22Rv1 (cell line): ENCODE results near the gene MARK4.
"Not testable (repeated sequence)": the region's sequence is repeated elsewhere in the genome, so short reads cannot be mapped to it uniquely, and the experiment has no call there.

ENCODE experiments used
- H3K27ac ChIP-seq: fragments of 450-650 bp; 2 replicates; pipeline ENCODE4 v1.5.1; 2017
- CTCF ChIP-seq: fragments of 450-650 bp; IDR thresholded peaks from 2 replicates; pipeline ENCODE4 v1.5.1; 2017; ENCODE audit warnings: mild to moderate bottlenecking
- ZFX ChIP-seq: fragments of 450-650 bp; IDR thresholded peaks from 2 replicates; pipeline ENCODE4 v1.6.1; 2017; ENCODE audit warnings: antibody characterized with exemption, borderline replicate concordance

The MARK4 gene

GRCh38 chr19:45258862-45259261, 7.8 kb downstream of the MARK4 start:
- H3K27ac ChIP-seq, result no peak overlapping the region
- TF ChIP-seq CTCF, result no peak
- TF ChIP-seq ZFX, result no peak

GRCh38 chr19:45262570-45262969, 11.5 kb downstream of the MARK4 start:
- no peak for TF ChIP-seq ZFX
- no peak for TF ChIP-seq CTCF
- H3K27ac ChIP-seq, result no peak overlapping the region

GRCh38 chr19:45263013-45263412, 11.9 kb downstream of the MARK4 start:
- TF ChIP-seq ZFX, result no peak
- H3K27ac ChIP-seq, result no peak overlapping the region

GRCh38 chr19:45264781-45265317, 13.8 kb downstream of the MARK4 start:
- TF ChIP-seq ZFX (no peak), CTCF (no peak)
- H3K27ac ChIP-seq, result no peak overlapping the region

- H3K27ac ChIP-seq, result no peak overlapping the region
- no peak for TF ChIP-seq CTCF
- TF ChIP-seq ZFX, result no peak
Measured at GRCh38 chr19:45265375-45265774, 14.3 kb downstream of the MARK4 start.

- no peak overlapping the region for H3K27ac ChIP-seq
- TF ChIP-seq CTCF, result no peak
- no peak for TF ChIP-seq ZFX
Measured at GRCh38 chr19:45267296-45267695, 16.2 kb downstream of the MARK4 start.

GRCh38 chr19:45269939-45270338, 18.9 kb downstream of the MARK4 start:
- H3K27ac ChIP-seq, result not testable (repeated sequence)

- no peak for TF ChIP-seq CTCF
- TF ChIP-seq ZFX, result no peak
- no peak overlapping the region for H3K27ac ChIP-seq
Measured at GRCh38 chr19:45271098-45271734, 20.1 kb downstream of the MARK4 start.

GRCh38 chr19:45271735-45272108, 20.7 kb downstream of the MARK4 start:
- no peak overlapping the region for H3K27ac ChIP-seq
- TF ChIP-seq ZFX (no peak), CTCF (no peak)
